NCI-H2196 (cell line): ENCODE results near the gene SYTL1.
"Not testable (repeated sequence)": the region's sequence is repeated elsewhere in the genome, so short reads cannot be mapped to it uniquely, and the experiment has no call there.

Source experiments
- DNase-seq: peaks from one replicate; lab custom pipeline; 2025; ENCODE audit not compliant: unreplicated experiment; lab: John Stamatoyannopoulos, UW

The SYTL1 gene

GRCh38 chr1:27383039-27383605, 41.3 kb downstream of the SYTL1 start, which contains the start of gene CD164L2:
Gene CD164L2, minus strand, starts transcription at chr1:27383333. Its CDS starts 94 bp downstream, at chr1:27383239.
- DNase-seq = peak; percentile 18

DNA sequence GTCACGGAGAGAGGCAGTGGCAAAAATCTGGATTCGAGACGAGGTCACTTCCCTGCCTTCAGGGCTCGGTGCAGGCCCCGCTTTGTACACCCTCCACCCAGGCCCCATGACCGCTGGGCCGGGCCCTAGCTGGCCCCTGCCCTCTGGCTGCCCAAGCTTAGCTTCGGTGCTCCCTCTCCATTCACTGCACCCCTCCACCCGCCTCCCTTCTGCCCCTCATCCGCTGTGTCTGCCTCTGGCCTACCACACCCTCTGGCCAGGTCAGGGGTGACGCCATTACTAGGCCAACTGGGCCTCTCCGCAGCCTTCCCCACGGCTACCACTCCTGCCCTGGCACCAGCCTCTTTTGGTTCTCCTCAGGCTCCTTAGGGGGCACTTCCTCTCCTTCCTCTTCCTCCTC, 41.8 kb downstream of the SYTL1 start:
- no peak for DNase-seq

GRCh38 chr1:27384797-27385196, 43.0 kb downstream of the SYTL1 start:
- DNase-seq = not testable (repeated sequence)

GRCh38 chr1:27388337-27389005, 46.6 kb downstream of the SYTL1 start:
- peak; percentile 76 for DNase-seq

DNA sequence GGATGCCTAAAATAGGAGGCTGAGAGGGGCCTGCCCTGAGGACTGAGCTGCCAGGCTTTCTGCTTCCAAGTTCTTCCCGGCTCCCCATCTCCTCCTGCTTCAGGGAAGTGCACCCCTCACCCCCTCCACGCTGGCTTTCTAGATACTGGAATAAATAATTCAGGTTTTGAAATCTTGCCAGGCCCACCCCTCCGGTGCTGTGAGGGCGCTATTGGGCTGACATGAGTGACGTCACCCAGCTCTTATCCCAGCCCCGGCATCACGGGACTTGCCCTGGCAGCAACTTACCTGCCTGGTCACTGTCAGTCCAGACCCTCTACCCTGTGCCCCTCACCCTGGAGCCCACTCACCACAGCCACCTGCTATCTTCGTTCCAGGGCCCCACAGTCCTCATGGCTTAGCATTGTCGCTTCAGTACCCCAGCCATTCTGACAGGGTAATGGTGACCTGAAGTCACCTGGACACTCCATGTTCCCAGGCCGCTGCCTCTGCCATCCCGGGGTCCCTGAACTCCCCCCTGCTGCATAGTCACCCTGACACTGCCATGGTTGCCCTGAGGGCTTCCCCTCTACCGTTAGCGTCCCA, 49.8 kb downstream of the SYTL1 start:
- no peak for DNase-seq

- DNase-seq = peak; percentile 94
Observed at GRCh38 chr1:27392096-27392777, 50.4 kb downstream of the SYTL1 start, which contains the start of gene GPR3. Gene GPR3, plus strand, starts transcription at chr1:27392622. Its CDS starts 1,177 bp downstream, at chr1:27393799.

GRCh38 chr1:27392778-27393635, 51.2 kb downstream of the SYTL1 start:
- DNase-seq = no peak

- DNase-seq = no peak
Observed at GRCh38 chr1:27393641-27394281, 51.9 kb downstream of the SYTL1 start.

DNA sequence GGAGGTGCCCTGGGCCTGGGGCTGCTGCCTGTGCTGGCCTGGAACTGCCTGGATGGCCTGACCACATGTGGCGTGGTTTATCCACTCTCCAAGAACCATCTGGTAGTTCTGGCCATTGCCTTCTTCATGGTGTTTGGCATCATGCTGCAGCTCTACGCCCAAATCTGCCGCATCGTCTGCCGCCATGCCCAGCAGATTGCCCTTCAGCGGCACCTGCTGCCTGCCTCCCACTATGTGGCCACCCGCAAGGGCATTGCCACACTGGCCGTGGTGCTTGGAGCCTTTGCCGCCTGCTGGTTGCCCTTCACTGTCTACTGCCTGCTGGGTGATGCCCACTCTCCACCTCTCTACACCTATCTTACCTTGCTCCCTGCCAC, 52.4 kb downstream of the SYTL1 start:
- DNase-seq = no peak

GRCh38 chr1:27394925-27395324, 53.1 kb downstream of the SYTL1 start:
- DNase-seq = no peak

DNA sequence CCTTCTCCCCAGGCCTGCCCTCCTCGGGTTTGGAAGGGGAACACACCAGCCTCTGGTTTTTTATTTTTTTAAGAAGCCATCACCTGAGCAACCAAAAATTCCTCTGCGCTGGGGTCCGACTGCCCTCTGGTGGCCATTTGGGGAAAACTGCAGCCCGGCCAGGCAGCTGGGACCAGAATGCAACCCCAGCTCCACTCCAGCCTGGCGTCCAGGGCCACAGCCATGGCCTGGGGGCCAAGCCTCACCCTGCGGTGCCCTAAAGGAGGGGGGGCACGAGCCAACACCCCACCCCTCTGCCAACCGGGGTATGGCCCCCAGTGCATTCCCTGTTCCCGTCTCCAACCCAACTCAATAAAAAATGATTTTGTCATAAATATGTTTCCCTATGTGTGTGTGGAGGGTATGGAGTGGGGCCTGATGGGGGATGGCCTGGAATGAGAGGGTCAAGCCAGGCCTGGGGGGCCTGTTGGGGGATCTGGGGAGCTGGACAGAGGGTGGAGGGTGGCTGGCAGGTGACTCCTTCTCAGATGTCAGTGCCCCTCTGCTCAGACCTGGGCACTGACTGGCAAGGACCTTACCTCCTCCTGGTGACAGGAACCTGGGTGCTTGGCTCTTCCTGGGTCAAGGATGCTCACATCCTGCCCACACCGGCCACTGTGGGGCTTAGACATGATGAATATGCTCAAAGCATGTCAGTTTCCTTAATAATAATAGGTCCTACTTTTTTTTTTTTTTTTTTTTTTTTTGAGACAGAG, 53.8 kb downstream of the SYTL1 start:
- peak; percentile 82 for DNase-seq

GRCh38 chr1:27397110-27397509, 55.3 kb downstream of the SYTL1 start:
- no peak for DNase-seq

GRCh38 chr1:27397749-27398148, 55.9 kb downstream of the SYTL1 start:
- no peak for DNase-seq

- DNase-seq = no peak
Observed at GRCh38 chr1:27398405-27399149, 56.8 kb downstream of the SYTL1 start.

DNA sequence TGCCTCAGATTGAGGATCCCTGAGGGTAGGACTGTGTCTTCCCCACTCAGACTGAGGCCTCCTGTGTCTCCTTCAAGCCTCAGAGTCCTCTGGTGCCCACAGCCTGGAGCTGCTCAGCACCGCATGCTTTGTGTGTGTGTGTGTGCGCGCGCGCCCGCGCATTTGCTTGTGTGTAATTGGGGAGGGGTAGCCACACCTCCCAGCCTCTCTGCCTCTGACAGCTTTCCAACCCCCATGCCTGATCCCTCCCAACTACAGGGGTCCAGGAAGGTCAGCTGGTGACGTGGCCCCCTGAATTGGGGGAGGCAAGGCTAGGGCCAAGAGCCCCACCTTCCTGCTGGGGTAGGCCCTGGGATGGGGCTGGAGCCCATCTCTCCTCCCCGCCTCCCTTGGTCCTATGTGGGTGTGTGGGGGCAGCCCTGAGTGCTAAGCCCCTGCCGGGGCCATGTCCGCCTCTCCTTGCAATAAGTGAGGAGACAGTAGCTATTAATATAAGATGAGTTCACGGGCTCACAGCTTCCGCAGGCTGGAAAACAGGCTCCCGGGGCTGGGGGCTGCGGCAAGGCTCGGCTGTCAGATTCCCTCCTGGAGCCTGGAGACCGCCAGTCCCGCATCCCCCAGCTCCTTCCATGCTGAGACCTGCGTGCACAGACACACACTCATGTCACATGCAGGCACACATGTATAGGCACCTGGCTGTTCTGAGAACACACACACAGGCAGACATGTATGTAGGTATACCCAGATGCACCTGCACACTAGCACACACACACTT, 57.6 kb downstream of the SYTL1 start:
- no peak for DNase-seq

DNA sequence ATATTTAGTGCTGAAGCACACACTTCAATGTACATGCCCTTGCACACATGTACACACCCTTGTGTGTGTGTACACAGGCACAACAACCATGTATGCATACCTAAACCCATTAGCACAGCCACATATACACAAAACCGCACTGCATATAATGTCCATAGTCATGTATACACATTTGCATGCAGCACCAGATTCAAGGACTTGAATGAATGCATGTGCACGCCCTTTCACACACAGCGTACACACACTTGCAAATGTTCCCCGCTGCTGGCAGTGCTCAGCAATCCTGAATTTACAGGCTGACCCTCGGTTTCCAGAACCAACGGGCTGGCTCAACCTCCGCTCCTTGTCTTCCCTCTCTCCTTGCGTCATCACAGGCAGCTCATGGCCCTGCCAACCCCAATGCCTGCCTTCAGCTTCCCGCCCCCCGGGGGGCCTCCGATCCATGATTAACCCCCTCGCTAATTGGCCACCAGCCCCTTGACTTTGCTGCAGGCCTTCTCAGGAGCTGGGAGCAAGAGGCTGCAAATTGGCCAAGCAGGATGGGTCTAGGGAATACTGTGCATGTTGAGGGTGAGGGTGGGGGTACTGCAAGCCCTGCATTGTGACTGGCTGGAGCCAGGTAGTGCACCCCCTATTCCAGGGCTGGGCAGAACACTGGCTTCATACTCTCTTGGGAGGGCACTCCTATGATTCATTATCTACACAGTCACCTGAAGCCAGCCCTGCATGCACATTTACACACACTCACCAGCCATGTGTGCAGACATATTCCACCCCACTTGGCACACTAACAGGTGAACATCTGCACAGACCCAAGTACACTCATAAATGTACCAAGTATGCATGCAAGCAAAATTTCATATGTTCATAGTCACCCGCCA, 58.5 kb downstream of the SYTL1 start:
- DNase-seq = no peak

GRCh38 chr1:27400963-27401341, 59.1 kb downstream of the SYTL1 start:
- no peak for DNase-seq
